HepG2 (cell line): ENCODE data around the gene MCEE. TPM values are rescaled to one million over a fixed set of nuclear protein-coding genes. Genes with fewer than 3 reads are reported as not detected.

Experiments used
- MTF1 ChIP-seq: sonication (generic); formaldehyde crosslinking; IDR thresholded peaks from 2 replicates; pipeline ENCODE4 v1.5.0; 2020; ENCODE audit warnings: missing genetic modification reagents
- MTF2 ChIP-seq: sonication (generic); formaldehyde crosslinking; IDR thresholded peaks from 2 replicates; pipeline ENCODE4 v1.5.0; 2020; ENCODE audit warnings: missing genetic modification reagents, borderline replicate concordance
- PRPF4 ChIP-seq: fragments of 200-400 bp; formaldehyde crosslinking; IDR thresholded peaks from 2 replicates; pipeline ENCODE4 v1.6.1; 2016; ENCODE audit warnings: low read length, low read depth; ENCODE audit not compliant: poor library complexity, severe bottlenecking
- SNAPC5 ChIP-seq: sonication (generic); formaldehyde crosslinking; IDR thresholded peaks from 2 replicates; pipeline ENCODE4 v1.8.1; 2023; ENCODE audit warnings: mild to moderate bottlenecking, missing genetic modification reagents, borderline replicate concordance
- ZBED4 ChIP-seq: sonication (generic); formaldehyde crosslinking; IDR thresholded peaks from 2 replicates; pipeline ENCODE4 v1.4.0; 2020; ENCODE audit warnings: missing genetic modification reagents, borderline replicate concordance
- ZBTB40 ChIP-seq, 2 experiments: fragments of 450-650 bp in 1 of 2; sonication (generic) in 1 of 2; formaldehyde crosslinking in 1 of 2; IDR thresholded peaks; 2 replicates each; pipeline versions ENCODE4 v1.6.1 to v1.8.0; 2016 to 2022; ENCODE audit warnings: antibody characterized with exemption in 1 of 2, mild to moderate bottlenecking in 1 of 2, missing genetic modification reagents in 1 of 2
- ZNF17 ChIP-seq: sonication (generic); formaldehyde crosslinking; IDR thresholded peaks from 2 replicates; pipeline ENCODE4 v1.5.0; 2020; ENCODE audit warnings: mild to moderate bottlenecking, missing genetic modification reagents
- polyA plus RNA-seq, 8 experiments: library from polyadenylated mRNA; depleted of rRNA in 3 of 8; stranded (reverse) in 7 of 8; unstranded in 1 of 8; fragments of >200 nt; fragmentation: Illumina TruSeq in 4 of 8; extraction: Trizol in 4 of 8; gene quantifications; 2 replicates each; pipeline versions ENCODE4 v1.2.1 to v1.2.3, GENCODE V29; 2011 to 2016; ENCODE audit warnings: low read depth in 4 of 8, missing spikeins in 1 of 8, mixed read lengths in 1 of 8; ENCODE audit not compliant: insufficient read depth in 1 of 8
- total RNA-seq, 5 experiments: library from RNA; depleted of rRNA; stranded (reverse); fragments of >200 nt; fragmentation: Illumina TruSeq; extraction: Trizol; gene quantifications; 2 replicates each; pipeline ENCODE4 v1.2.3, GENCODE V29; 2016; ENCODE audit warnings: low read depth in 1 of 5

The MCEE gene
- total and polyA plus RNA-seq, 2 of the 13 experiments (the other 11 are each of a cell fraction or from before 2014, with no cell fraction given): 32.0 to 66.9 TPM

- TF ChIP-seq ZNF17 (0 out of 2 replicates have a peak, but pooled peaks have one; percentile 90), ZBTB40 (IDR thresholded peaks at IDR 0.05) (no peak), ZBTB40 (CRISPR knock-in tag; IDR thresholded peaks at IDR 0.05) (0 out of 2 replicates have a peak, but pooled peaks have one; percentile 7), SNAPC5 (CRISPR knock-in tag) (0 out of 2 replicates have a peak, but pooled peaks have one; percentile 43), MTF2 (0 out of 2 replicates have a peak, but pooled peaks have one; percentile 17), MTF1 (CRISPR knock-in tag) (no peak), PRPF4 (peak; percentile 76), ZBED4 (CRISPR knock-in tag) (no peak)
These were observed 62.3 kb downstream of the MCEE start (continued) for GRCh38 chr2:71067567-71068217.
